Fibroblast of peridontal ligament (primary cell): ENCODE data around the gene SNTG2.

ENCODE experiments used
- DNase-seq: peaks from one replicate; pipeline ENCODE4 v3.0.0-alpha.2; 2010; ENCODE audit errors: extremely low read depth

SNTG2 gene

DNA sequence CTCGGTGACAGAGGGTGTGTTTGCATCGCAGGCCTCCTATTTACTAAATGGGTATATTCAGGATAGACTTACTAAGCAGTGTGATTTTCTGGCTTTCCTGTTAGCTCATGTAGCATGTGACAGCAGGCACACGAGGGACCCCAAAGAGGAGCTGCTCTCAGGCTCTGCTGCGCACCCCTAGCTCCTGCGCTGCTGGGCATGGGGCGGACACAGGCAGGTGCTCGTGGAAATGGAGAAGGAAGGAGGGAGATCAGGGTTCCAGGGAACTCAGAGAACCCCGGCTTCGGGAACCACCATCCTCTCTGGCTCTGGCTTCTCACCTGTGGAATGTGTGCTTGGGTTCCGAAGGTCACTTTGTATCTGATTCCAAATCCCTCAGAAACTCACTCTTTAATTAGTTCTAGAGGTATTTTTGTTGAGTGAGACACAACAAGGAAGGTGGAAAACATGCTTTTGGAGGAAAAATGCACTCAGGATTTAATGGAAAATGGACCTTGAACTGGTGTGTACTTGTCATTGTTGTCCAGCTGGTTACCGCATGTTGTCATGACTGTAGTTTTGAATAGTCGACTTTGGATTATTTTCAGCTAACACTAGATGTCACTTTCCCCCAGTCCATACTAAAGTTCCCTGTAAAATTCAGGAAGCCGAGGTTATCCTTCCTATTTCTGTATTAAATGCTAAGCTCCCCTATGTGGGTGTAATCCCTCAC is 3.5 kb downstream of the SNTG2 start:
- DNase-seq = peak; percentile 78

DNA sequence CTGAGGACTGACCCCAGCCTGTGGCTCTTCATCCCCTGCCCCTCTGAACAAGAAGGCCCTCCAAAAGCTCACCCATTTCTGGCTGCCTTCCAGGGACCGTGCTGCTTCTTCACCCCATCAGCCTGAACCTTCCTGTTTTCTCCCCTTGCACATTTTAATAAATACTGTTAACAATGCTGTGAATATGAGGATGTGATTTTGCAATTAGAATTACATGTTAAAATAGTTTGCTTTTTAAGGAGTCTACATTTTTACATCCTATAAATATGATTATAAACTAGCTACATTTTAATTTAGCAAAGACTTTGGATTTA is 4.0 kb downstream of the SNTG2 start:
- no peak for DNase-seq

DNA sequence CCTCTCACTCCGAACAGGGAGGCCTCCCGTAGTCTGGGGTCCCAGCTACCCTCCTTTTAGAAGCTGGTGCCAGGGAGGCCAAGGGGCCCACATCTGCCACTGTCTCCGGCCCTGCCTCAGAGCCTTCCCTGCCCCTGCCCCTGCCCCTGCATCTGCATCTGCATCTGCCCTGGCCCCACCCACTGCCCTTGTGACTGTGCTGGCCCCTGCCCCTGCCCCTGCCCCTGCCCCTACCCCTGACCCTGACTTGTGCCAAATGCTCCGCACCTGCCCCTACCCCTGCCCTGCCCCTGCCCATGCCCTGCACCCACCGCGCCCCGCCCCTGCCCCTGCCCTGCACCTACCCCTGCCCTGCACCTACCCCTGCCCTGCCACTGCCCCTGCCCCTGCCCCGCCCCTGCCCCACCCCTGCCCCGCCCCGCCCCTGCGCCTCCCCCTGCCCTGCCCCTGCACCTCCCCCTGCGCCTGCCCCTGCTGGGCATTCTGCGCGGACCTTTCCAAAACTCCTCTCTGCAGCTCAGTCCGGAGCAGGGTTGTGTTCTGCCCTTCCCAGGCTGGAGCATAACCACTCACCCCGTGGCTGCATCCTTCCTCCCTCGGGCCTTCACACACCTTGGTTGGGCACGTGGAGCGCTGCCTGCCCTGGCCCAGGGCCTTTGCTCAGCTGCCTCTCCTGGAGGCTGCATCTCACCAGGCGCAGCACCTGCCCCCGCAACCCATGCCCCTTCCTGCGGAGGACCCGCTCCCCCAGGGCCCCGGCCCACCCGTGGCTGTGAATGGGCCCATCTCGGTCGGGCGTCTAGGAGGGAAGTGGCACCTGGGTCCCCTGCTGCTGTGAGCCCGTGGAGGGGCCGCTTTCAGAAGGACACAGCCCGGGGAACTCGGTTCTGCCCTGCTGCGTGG is 5.4 kb downstream of the SNTG2 start:
- DNase-seq = no peak

DNA sequence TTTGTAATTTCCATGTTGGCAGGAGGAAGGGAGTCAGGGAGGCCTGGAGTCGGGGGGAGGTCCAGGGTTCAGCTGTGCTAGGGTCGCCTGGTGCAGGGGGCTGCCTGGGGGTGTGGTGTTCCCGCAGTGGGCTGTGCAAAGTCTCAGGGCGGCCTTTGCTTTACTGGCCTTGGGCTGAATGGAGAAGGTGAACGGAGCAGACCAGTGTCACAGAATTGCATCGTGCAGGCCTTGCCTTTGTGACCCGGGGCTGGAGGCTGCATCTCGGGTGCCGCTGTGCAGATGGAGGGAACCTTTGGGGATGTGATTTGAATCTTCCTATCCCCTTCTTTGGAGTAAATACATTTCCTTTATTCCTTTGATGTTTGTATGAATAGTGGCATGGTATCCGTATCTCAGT is 8.8 kb downstream of the SNTG2 start:
- no peak for DNase-seq

DNA sequence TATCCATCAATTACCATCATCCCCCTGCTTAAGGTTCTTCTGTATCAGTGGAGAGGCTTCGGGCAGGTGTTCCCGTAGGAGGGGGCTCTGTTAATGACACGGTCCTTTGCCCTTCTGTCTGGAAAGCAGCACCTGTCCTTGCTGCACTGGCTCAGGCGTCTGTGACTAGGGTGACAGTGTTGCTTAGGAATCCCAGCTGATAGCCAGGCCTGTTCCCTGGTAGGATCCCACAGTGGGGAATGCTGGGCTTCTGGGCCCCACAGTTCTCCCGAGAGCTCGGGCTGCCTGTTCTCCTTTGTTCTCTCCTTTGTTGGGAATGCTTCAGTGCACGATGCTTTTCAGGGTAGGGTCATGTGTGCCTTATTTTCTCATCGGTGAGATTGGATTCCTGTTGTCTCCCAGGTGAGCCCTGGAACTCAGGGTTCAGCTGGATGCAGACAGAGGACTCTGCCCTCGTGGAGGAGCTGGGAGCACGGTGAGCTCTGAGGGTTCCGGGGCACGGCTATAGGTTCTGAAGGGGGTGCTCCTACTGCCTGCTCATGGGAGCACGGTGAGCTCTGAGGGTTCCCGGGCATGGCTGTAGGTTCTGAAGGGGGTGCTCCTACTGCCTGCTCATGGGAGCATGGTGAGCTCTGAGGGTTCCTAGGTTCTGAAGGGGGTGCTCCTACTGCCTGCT is 9.6 kb downstream of the SNTG2 start:
- DNase-seq = no peak

DNA sequence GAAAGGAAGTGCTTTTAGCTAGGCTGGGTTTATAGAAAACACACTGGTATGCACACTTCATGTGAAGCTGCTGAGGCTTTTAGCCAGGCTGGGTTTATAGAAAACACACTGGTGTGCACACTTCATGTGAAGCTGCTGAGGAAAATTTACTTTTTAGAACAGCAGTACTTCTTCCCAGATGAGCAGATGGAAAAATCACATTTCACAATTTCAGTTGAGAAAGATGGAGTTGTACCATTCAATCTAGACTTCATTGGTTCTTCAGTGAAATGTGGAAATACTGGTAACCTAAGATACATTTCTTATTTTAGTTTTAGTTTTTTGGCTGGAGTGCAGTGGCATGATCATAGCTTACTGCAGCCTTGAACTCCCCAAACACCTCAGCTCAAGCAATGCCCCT is 11.1 kb downstream of the SNTG2 start:
- DNase-seq = peak; percentile 76

DNA sequence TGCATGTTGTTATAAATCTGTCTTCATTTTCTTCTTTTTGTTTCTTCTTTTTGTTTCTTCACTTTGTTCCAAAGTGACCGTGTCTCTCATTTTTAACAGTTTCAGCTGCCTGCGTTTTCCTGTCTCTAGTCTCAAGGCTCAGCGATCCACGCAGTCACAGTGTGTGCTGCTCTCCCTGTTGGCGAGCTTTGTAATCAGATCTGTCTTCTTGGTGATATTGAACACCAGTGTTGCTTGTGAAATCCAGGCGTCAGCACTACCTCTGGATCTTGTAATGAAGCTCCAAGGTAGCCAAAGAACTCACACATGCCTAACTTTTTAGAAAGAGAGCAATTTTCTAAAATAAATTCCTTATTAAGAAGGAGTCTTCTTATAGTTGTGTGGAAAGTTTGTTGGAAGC is 13.2 kb downstream of the SNTG2 start:
- no peak for DNase-seq

DNA sequence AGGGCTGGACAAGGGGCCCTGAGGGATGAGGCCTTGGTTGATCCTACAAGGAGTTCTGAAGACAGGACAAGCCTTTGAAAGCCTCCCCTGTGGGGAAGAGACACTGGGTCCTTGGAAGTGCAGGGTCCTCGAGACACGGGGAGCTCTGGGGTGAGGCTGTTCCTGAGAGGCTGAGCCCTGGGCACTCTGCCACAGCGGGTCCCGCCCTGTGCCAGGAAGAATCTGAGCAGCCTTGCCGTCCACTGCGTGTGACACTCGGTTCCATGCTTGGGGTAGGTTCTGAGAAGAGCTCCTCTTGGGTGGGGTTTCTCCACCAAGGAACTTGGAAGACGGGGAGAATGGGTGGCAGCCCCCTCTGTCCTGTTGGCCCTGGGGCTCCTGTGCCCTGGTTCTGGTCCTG is 13.9 kb downstream of the SNTG2 start:
- DNase-seq = no peak

DNA sequence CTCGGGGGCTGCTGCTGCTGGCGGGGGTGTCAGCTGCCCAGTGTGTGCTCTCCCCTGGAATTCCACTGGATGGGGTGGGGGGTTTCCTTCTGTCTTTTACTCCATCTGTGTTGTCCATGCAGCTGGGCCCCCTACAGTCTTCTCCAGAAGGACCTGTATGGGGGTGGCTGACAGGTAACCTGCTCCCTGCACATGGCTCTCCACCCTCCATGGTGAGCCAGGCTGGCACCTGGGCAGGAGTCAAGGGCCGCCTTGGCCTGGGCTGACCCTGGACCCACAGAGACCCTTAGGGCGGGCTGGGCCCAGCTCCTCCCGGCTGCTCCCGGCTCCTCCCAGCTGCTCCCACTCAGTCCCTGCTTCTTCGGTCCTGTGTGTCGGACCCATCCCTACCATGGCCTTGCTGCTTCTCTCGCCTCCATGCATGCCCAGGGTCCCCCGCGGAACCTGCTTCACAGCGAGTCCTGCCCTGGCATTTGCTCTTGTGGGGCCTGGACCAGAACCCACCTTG is 15.0 kb downstream of the SNTG2 start:
- DNase-seq = no peak

DNA sequence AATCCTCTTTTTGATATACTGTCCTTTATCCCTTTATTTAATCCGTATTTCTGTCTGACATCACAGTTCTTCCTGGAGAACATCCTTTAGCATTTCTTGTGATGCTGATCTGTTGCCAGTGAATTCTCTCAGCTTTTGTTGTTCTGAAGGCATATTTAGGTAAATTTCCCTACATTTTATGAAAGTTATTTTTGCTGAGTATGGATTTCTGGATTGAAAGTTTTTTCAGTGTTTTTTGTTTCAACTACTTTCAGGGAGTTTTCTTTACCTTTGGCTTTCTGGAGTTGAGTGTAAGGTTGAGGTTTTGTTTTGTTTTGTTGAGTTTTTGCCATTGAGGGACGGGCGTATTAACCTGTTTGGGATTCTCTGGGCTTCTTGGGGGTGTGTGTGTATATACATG is 22.5 kb downstream of the SNTG2 start:
- no peak for DNase-seq

DNA sequence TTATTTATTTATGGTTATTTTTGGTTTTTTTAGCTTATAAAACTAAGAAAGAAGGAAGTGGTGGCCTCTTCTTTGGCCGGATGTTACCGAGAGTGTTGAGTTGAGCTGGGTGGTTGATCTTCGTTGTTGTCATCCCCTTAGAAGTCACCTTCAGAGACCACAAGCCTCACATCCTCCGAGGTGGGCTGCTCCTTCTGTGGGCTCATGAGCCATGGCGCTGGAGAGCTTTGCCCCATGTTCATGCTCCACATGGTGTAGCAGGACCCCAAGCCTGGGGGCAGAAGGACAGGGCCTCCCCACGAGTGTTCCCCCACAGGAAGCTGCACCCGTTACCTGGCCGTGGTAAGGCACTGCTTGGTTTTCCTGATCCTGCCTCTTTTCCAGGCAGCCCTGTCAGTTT is 23.4 kb downstream of the SNTG2 start:
- DNase-seq = no peak

DNA sequence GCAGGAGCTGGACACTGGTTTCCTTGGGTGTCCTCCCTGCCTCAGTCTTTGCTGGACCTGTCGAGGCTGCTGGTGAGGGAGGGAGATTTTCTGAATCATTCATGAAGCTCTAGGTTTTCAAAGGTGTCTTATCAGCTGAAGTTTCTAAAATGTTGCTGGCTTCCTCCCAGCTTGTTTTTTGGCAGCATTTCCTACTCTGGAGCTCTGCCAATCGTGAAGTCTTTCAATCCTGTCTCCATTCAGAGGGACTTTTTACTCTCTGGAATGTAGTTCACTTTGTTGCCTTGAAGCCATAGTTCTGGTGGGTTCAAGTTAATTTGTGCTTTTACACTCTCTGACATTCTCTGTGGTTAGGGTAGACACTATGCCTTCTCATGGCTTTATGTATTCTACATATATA is 23.9 kb downstream of the SNTG2 start:
- peak; percentile 33 for DNase-seq

DNA sequence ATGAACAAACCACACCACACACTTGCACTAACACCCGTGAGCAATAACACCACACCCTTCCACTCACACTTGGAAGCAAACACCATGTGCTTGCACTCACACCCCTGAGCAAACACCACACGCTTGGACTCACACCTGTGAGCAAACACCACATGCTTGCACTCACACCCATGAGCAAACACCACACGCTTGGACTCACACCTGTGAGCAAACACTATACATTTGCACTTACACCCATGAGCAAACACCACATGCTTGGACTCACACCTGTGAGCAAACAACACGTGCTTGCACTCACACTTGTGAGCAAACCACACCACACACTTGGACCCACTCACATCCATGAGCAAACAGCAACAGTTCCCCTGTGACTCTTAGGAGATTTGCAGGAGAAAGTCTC is 24.4 kb downstream of the SNTG2 start:
- no peak for DNase-seq

DNA sequence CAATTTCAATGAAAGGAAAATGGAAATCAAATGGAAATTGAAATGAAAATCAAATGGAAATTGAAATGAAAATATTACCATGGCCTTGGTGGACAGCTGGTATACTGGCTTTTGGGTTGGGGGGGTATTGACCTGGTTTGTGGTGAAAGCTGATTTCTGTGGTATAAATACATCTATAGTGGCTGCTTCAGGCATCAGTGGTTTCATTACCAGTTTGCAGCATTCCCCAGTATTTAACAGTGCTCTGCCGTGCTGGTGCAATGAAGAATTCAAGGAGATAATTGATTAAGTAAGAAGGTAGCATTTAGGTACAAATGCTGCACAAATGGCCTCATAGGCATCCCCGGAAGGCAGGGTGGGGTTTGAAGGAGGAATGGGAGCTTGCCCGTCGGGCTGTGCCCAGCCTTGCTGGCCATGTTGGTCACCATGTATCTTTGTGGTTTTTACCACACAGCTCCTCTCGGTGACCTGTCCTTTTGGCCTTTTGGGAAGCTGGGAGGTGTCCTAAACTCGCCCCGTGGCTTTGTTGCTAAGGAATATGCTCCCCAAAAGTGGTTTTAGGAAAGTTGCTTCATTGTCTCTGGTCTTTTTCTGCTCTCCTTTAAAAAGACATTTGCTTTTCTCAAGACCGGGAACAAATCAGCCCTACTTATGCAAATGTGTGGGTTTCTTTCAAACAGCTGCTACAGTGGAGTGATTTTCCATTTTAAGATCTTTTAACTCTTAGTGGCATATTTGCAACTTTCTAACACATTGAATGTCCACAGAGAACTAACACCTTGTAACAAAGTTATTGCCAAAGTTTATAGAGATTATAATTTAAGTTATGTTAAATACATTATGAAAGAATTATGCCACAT is 28.6 kb downstream of the SNTG2 start:
- peak; percentile 20 for DNase-seq

DNA sequence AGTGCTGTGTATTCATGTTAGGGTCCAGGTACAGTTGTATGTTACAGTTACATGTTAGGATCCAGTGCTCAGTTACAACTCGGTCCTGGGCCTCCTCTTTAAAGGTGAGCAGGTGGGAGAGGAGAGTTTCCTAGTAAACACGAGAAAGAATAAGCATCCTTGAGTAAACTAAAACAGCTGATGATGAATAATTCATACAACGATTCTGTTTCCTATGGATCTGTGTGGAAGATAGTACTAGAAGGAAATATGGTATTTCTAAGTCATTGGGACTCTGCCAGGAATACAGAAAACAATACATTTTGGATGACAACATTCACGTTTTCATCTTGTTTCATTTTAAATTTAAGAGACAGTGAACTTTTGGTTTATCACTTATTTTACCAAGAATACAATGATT is 29.5 kb downstream of the SNTG2 start:
- DNase-seq = no peak

DNA sequence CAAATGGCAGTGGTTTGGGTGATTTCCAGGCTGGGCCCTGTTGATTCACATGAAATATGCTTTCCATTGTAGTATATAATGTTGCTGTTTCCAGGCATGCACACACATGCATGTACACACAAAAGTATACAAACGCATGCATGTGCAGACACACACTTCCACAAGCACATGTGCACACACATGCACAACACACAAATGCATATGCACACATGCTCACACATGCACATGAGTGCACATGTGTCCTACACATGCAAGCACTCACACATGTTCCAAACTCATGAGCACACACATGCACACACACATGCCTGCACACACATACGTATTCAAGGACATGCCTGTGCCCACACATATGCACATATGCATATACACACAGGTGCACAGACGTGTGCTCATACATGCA is 30.6 kb downstream of the SNTG2 start:
- DNase-seq = no peak

DNA sequence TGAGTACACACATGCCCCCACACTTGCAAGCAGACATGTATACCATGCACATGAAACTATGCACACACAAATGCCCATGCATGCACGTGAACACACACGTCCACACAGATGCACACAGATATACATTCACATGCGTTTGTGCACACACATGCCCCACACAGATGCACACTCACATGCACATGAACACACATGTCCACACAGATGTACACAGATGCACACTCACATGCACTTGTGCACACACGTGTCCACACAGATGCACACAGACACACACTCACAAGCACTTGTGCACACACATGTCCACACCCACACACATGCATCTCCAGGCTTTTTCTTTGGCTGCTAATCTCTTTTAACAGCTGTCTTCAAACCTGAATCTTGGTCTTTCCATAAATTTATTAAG is 31.1 kb downstream of the SNTG2 start:
- no peak for DNase-seq

DNA sequence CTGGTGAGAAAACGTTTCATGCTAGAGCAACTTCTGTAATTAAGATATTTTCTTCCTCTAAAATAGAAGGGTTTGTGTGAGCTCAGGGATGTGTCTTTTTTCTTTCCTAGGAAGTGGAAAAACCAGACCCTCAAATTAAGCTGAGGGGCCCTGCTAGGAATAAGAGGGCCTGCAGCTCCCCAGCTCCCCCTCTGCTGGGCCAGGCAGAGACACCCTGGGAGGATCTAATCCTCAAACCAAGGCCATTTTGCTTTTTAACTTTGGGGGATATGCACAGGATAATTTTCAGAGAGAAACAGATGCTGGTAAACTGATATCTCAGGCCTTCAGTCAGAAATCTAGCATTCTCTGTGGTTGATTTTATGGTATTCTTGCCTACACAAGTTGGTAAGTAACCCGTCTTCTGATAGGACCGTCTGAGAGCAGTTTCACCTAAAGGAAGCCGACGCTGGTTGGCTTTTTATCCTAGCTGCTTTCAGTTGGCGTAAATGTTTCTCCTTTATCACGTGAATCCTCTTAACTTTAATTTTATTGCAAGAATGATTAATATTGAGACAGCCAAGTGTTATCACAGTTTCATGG is 34.8 kb downstream of the SNTG2 start:
- DNase-seq = peak; percentile 16

DNA sequence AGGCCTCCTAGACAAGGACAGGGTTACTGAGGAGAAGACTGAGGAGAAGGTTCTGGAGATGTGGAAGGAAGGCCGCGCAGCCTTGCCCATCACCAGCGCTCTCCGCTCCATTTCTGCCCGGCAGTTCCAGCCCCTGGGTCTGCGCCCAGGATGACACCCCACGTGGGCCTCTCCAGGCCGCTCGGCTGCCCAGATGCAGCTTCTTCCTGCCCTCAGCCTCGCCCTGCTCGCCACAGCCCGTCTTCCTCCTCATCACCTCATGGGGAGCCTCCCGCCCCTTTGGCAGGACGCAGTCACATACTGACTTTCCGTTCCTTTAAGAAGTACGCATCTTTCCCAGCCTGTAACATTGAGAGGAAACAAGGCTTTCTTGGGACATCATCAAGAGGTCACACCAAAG is 37.1 kb downstream of the SNTG2 start:
- DNase-seq = no peak

DNA sequence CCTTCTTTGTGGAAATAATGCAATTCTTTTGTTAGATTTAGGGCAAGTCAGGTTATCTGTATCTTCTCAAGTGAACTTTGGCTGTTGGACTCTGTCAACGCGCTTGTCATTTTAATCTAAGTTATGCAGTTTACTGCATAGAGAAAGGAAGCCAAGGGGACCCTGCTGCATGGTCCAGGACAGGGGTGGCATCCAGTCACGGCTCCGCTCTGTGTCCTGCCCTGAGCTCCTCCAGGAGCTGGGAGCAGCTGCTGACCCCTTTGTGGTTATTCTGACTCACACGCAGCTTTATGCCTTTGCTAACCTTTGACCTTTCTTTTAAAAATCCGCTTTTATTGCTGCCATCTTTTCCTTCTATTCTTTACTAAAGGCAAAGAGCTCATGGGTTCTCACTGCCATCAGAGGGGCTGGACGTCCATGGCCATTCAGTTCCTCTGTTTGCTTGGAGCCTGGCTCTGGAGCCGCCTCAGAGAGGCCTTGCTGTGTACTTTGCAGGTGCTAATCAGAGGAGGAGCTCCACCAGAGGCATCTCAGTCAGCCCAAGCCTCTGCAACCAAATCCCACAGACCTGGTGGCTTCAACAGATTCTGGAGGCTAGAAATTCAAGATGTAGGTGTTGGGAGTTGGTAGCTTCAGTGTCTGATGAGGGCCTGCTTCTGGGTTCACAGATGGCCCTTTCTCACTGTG is 39.3 kb downstream of the SNTG2 start:
- DNase-seq = no peak

DNA sequence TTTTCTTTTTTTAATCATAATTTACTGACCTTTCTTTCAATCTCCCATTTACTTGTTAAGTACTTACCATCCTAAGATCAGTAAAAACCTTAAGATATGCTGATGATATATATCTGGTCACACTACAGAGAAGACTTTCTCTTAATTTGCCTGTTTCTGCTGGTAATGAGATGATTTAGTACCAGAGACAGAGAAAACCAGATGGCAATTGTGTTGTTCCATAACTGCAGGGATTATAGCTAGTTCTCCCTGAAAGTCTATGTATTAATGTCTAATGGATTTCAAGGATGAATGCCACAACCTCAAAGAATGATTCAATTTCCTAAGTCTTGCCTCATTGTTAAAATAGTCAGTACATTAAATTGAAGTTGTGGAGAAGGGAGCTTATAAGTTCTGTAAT is 40.3 kb downstream of the SNTG2 start:
- no peak for DNase-seq
